ENCODE data around the gene PACSIN3. TPM values are rescaled to one million over a fixed set of nuclear protein-coding genes. Genes with fewer than 3 reads are reported as not detected.

Gene PACSIN3
- total RNA-seq, 1 donor from 2014 or later: 2.0 TPM

GRCh38 chr11:47156333-47156732 lies 29.9 kb downstream of the PACSIN3 start:
- no peak for FAIRE-seq
- no peak for DNase-seq (ENCODE audit: low spot score in 2 of 2)

GRCh38 chr11:47155879-47156278 lies 30.4 kb downstream of the PACSIN3 start:
- DNase-seq (ENCODE audit: low spot score in 2 of 2) (no peak), FAIRE-seq (no peak)

GRCh38 chr11:47154616-47155570 lies 31.3 kb downstream of the PACSIN3 start:
- FAIRE-seq: no peak
- DNase-seq (ENCODE audit: low spot score in 2 of 2): no peak

GRCh38 chr11:47152953-47153950 lies 33.0 kb downstream of the PACSIN3 start:
- peak; percentile 74 to 85 for DNase-seq (ENCODE audit: low spot score in 2 of 2)
- FAIRE-seq: no peak

GRCh38 chr11:47152126-47152952 lies 33.9 kb downstream of the PACSIN3 start:
- DNase-seq (ENCODE audit: low spot score in 2 of 2) (no peak), FAIRE-seq (no peak)

- FAIRE-seq (no peak), DNase-seq (ENCODE audit: low spot score in 2 of 2) (no peak)
Measured at GRCh38 chr11:47149782-47150181, 36.5 kb downstream of the PACSIN3 start.

GRCh38 chr11:47148903-47149531 lies 37.2 kb downstream of the PACSIN3 start:
- FAIRE-seq (no peak), DNase-seq (ENCODE audit: low spot score in 2 of 2) (no peak)

- no peak for DNase-seq (ENCODE audit: low spot score in 2 of 2)
Measured at GRCh38 chr11:47148270-47148669, 38.0 kb downstream of the PACSIN3 start.

GRCh38 chr11:47147681-47148080 lies 38.6 kb downstream of the PACSIN3 start:
- FAIRE-seq (no peak), DNase-seq (ENCODE audit: low spot score in 2 of 2) (no peak)

More at GRCh38 chr11:47148270-47148669, 38.0 kb downstream of the PACSIN3 start:
- FAIRE-seq: no peak

GRCh38 chr11:47147250-47147649 lies 39.0 kb downstream of the PACSIN3 start:
- DNase-seq (ENCODE audit: low spot score in 2 of 2) (no peak), FAIRE-seq (no peak)

- no peak for FAIRE-seq
- DNase-seq (ENCODE audit: low spot score in 2 of 2): no peak
Measured at GRCh38 chr11:47144541-47144940, 41.7 kb downstream of the PACSIN3 start.

- DNase-seq (ENCODE audit: low spot score in 2 of 2): no peak
- FAIRE-seq: no peak
Measured at GRCh38 chr11:47143322-47143721, 42.9 kb downstream of the PACSIN3 start.

- no peak for FAIRE-seq
- DNase-seq (ENCODE audit: low spot score in 2 of 2): no peak
Measured at GRCh38 chr11:47139878-47140277, 46.4 kb downstream of the PACSIN3 start.

- FAIRE-seq (no peak), DNase-seq (ENCODE audit: low spot score in 2 of 2) (no peak)
Measured at GRCh38 chr11:47137476-47137875, 48.8 kb downstream of the PACSIN3 start.

GRCh38 chr11:47136921-47137320 lies 49.3 kb downstream of the PACSIN3 start:
- FAIRE-seq: no peak
- DNase-seq (ENCODE audit: low spot score in 2 of 2): no peak

- DNase-seq (ENCODE audit: low spot score in 2 of 2) (no peak), FAIRE-seq (no peak)
Measured at GRCh38 chr11:47136327-47136726, 49.9 kb downstream of the PACSIN3 start.

- FAIRE-seq (no peak), DNase-seq (ENCODE audit: low spot score in 2 of 2) (no peak)
Measured at GRCh38 chr11:47132981-47133380, 53.3 kb downstream of the PACSIN3 start.

GRCh38 chr11:47132490-47132889 lies 53.7 kb downstream of the PACSIN3 start:
- DNase-seq (ENCODE audit: low spot score in 2 of 2): no peak
- FAIRE-seq: no peak

- DNase-seq (ENCODE audit: low spot score in 2 of 2) (no peak), FAIRE-seq (no peak)
Measured at GRCh38 chr11:47131136-47131535, 55.1 kb downstream of the PACSIN3 start.

- FAIRE-seq (no peak), DNase-seq (ENCODE audit: low spot score in 2 of 2) (no peak)
Measured at GRCh38 chr11:47130543-47130942, 55.7 kb downstream of the PACSIN3 start.

Measured in frontal cortex (tissue), 4 donors.